Measurements from ENCODE around the gene LIPI.
"Not testable (repeated sequence)": the region's sequence is repeated elsewhere in the genome, so short reads cannot be mapped to it uniquely, and the experiment has no call there.

LIPI gene

DNA sequence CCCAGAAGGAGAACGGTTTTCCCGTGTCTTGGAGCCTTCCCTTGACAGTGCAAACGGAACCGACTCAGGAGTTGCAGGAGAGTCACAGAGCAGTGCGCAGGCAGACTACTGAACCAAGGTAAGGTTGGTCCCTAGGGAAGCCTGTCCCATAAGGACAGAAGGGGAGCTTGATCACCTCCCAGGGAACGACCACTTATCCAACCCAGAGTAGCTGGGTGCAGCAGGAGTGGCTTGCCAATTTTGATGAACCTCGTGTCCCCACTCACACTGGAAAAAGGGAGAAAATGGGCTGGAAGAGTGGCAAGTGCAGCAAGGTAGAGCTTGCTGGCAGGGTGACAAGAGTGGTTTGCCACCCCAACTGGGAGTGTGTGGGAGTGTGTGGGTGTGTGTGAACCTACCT lies 95.1 kb downstream of the LIPI start:
- no peak for DNase-seq

- DNase-seq, result no peak
Measured at GRCh38 chr21:14114251-14114650, 96.5 kb downstream of the LIPI start.

- not testable (repeated sequence) for DNase-seq
Measured at GRCh38 chr21:14104564-14104963, 106.2 kb downstream of the LIPI start.

DNA sequence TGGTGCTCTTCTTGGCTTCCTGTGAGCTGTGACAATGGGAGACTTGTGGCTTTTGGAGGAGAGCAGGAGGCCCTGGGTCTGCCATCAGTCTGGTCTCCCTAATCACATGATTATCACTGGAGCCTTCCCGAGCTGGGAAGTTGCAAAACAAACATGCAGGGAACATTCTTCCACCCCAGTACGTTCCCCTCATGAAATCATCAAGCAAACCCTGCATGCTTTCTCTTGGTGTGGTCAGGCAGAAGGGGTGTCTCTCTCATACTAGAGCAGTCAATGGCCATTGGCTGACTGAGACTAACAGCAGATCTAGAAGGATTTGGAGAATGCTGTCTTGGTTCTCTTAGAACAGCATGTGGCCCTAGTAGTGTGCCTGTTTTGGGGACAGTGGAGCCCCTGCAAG lies 111.2 kb downstream of the LIPI start:
- DNase-seq, result no peak

GRCh38 chr21:14097881-14098499 lies 112.8 kb downstream of the LIPI start:
- DNase-seq, result no peak

- DNase-seq, result no peak
Measured at GRCh38 chr21:14096577-14096976, 114.2 kb downstream of the LIPI start.

DNA sequence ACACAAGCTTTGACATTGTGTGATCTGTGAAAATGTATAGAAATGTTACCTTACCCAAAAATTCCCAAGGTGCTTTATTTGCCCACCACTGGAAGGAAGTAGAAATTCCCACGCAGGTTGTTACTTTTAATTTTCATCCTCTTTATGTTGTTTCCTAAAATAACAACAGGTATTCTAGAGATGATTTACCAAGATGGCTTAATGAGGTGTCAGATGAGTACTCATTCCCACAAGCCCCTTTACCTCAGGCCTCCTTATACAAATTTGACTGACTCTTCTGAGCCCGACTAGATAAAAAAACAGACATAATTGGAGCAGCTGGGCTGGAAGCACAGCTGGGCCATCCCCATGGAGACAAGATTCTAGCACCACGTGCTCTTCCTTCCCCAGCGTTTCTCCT lies 114.6 kb downstream of the LIPI start:
- DNase-seq, result no peak

DNA sequence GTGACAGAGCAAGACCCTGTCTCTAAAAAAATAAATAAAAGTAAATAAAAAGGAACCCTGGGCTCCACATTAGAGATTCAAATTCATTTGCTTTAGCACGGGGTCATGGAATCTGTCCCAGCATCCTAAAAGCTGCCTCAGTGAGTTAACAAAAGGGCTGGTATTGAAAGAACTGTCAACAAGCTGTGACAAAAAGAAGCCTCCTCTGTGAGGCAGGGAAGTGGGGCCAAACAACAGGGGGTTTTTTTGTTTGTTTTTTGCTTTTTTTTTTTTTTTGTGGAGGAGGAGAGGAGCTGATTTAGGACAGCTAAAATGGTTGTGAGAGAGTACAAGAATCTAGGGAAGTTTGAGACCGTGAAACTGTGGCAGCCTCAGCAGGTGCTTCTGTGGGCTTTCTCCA lies 115.7 kb downstream of the LIPI start:
- no peak for DNase-seq

- no peak for DNase-seq
Measured at GRCh38 chr21:14092834-14093560, 117.8 kb downstream of the LIPI start.

DNA sequence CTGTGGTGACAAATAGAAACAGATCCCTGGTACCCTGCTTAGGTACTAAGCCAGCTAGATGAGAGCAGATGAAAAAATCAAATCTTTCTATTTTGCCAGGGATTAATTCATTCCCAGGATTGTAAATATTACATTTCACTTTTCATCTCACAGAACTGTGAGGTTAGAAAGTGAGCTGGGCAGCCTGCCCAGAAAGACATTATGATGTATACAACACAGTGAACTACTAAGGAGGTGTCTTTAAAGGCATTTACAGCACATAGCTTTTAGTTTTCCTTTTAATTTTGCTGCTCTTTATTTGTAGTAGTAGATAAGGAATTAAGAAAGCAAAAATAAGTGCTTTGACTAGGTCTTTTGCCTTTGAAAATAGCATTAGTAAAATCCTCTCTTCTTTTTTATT lies 120.6 kb downstream of the LIPI start:
- DNase-seq, result not testable (repeated sequence)

DNA sequence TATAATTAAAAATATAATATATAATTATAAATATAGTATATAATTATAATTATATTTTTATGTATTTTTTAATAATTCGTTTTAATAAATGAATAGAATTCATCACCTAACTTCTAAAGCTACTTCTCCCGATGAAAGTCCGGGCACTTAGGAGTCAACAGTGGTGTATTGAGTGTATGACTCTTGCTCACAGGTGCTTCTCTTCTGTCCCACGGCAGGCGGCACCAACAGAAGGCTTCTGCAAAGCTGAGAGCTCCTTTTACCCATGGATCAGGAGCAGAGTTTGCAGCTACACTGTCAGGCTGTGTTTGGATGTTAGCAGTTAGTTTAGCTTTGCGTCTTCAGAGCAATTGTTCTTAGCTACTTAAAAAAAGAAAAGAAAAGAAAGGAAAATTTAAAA lies 122.4 kb downstream of the LIPI start:
- DNase-seq, result no peak

- no peak for DNase-seq
Measured at GRCh38 chr21:14086553-14086952, 124.2 kb downstream of the LIPI start.

DNA sequence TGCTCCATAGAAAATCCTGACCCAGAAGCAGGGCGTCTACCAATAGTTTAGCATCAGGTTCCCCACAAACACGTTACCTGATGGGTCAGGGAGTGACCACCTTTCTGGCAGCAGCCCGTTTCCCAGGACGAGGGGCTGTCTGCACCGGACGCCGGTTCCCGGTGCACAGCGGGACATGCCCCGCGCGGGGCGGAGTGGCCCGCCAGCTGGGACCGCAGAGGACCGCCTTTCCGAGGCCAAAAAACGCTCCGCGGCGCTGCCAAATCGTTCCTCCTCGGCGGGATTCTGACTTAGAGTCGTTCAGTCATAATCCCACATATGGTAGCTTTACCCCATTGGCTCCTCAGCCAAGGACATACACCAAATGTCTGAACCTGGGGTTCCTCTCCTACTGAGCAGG lies 126.1 kb downstream of the LIPI start:
- no peak for DNase-seq

- DNase-seq, result no peak
Measured at GRCh38 chr21:14084068-14084501, 126.7 kb downstream of the LIPI start.

- DNase-seq, result no peak
Measured at GRCh38 chr21:14080764-14081096, 130.0 kb downstream of the LIPI start.

DNA sequence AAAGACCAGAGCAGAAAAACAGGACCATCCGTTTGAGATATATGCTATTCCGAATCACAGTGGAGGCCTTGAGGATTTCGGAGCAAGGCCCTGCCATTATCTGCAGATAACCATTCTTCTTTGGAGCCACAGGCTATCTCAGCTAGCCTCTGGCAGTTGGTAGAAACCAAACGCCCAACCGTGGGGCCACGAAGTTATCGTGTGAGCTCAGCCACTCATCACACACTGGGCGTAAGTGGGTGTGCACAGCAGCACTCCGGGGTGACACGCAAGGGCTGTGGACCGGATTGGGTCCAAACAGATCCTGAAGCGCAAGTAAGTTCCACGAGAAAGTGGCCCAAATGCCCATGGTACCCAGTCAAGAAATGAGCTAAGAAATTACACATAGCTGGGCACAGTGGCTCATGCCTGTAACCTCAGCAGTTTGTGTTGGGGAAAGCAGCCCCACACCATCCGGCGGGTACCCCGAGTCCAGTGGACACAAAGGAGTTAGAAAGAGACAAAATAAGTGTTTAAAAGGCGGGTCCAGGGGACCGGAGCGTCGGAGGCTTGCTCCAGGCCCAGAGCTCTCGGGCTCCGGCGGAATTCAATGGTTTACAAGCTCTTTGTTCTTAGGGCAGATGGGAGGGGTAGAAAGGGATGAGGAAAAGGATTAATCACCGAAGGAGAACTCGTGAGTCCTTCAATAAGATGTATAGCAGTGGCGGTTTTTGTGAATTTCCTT lies 130.6 kb downstream of the LIPI start:
- no peak for DNase-seq

DNA sequence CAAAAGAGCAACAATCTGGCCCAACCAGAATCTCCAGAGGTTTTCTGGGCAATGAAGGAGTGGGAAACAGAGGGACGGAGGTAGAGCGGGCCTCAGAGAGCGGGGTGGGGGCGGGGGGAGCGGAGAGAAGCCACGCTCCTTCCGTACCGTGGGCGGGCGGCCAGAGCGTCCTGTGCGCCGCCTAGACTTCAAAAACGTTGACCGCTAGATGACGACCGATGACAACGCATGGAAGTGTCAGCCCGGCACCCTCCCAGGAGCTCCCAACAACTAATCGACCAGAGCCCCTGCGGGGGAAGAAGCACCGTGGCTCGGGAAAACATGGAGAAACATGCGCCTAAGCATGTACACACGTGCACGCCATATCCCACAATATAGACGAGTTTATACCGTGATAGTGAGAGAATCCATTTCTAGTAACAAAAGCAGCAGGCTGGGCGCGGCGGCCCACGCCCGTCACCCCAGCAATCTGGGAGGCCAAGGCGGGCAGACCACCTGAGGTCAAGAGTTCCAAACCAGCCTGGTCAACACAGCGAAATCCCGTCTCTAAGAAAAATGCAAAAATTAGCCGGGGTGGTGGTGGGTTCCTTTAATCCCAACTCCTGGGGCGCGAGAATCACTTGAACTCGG lies 131.9 kb downstream of the LIPI start:
- DNase-seq, result no peak

GRCh38 chr21:14076143-14076806 lies 134.5 kb downstream of the LIPI start:
- peak; percentile 9 for DNase-seq

DNA sequence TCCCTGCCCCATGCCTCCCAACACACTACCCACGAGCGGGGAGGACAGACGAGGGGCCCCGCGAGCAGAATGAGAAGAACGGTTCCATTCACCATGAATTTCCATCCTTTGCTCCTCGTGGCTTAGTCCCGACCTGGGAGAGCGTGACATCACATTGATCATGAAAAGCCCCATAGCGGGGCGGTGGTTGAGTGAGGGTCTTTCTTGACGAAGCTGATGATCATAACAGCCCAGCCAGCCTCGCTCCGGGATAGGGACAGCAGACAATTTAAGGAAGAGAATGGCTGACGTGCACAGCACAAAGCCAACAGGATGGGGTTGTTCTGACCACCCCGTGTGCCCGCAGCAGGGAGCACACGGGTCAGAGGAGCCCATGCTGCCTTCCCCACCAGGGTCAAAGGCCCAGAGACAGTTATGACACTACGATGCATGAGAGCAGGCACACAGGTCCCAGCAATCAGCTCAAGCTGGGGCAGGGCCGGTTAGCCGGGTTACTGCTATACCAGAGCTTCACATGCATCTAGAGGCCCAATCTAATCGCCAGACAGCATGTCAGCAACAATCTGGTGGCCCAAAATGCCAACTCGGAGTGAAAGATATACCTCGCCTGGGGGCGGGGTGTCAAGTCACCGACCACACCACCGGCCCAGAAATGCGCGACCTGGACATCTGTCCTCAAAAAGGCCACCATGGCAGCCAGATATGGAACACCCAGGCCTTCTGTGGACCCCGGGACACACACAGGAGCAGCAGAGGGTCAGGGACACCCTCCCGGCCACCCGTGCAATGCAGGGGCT lies 135.2 kb downstream of the LIPI start:
- no peak for DNase-seq

GRCh38 chr21:14074177-14074576 lies 136.6 kb downstream of the LIPI start:
- no peak for DNase-seq

GRCh38 chr21:14073615-14074014 lies 137.1 kb downstream of the LIPI start:
- DNase-seq, result no peak
